PC-3 (cell line): Measurements from ENCODE around the gene HBG2. TPM values are rescaled to one million over a fixed set of nuclear protein-coding genes. Genes with fewer than 3 reads are reported as not detected.

Source experiments
- ATAC-seq: fragments of 200-7000 bp; cut with Tn5 transposase; 2 replicates; pipeline ENCODE4 v1.9.1; 2020; ENCODE audit warnings: mild to moderate bottlenecking, moderate library complexity
- BruUV-seq: library from RNA; stranded (reverse); fragments of 400-500 nt; replicated peaks from 2 replicates; lab custom pipeline; 2021; lab: Mats Ljungman, UMichigan
- CTCF ChIA-PET: fragments of 300-600 bp; sonication (Branson Sonifier 250); formaldehyde crosslinking; loops from one replicate; lab custom pipeline; 2022; ENCODE audit warnings: antibody characterized with exemption; lab: Charles Lee
- POLR2A ChIA-PET: fragments of 300-600 bp; sonication (Branson Sonifier 250); formaldehyde crosslinking; loops from one replicate; lab custom pipeline; 2022; ENCODE audit warnings: antibody characterized with exemption; ENCODE audit not compliant: unreplicated experiment; lab: Charles Lee
- DNase-seq: peaks from one replicate; pipeline ENCODE4 v3.0.0-alpha.2; 2015
- H2AFZ ChIP-seq: fragments of 300-600 bp; sonication (generic); 2 replicates; pipeline ENCODE4 v1.6.0; 2016; ENCODE audit warnings: antibody characterized with exemption, low read length
- H3F3A ChIP-seq: fragments of 300-600 bp; sonication (generic); one replicate; pipeline ENCODE4 v1.6.0; 2017; ENCODE audit warnings: antibody characterized with exemption, low read length, control low read depth, mild to moderate bottlenecking; ENCODE audit not compliant: unreplicated experiment
- H3K27ac ChIP-seq: fragments of 300-600 bp; sonication (generic); 2 replicates; pipeline ENCODE4 v1.5.1; 2016; ENCODE audit warnings: mild to moderate bottlenecking, low read length
- H3K27me3 ChIP-seq: fragments of 300-600 bp; sonication (generic); 2 replicates; pipeline ENCODE4 v1.6.1; 2016; ENCODE audit warnings: low read length, mixed read lengths
- H3K36me3 ChIP-seq: fragments of 300-600 bp; sonication (generic); 2 replicates; pipeline ENCODE4 v1.6.1; 2016; ENCODE audit warnings: low read depth, mixed run types, low read length, mixed read lengths
- H3K4me1 ChIP-seq: fragments of 300-600 bp; sonication (generic); 2 replicates; pipeline ENCODE4 v1.5.1; 2016; ENCODE audit warnings: low read length; ENCODE audit not compliant: insufficient read depth
- H3K4me2 ChIP-seq: fragments of 300-600 bp; sonication (generic); 2 replicates; pipeline ENCODE4 v1.6.0; 2016; ENCODE audit warnings: low read length
- H3K4me3 ChIP-seq: fragments of 300-600 bp; sonication (generic); 2 replicates; pipeline ENCODE4 v1.5.1; 2016; ENCODE audit warnings: mild to moderate bottlenecking, low read length, mixed read lengths
- H3K79me2 ChIP-seq: fragments of 300-600 bp; sonication (generic); 2 replicates; pipeline ENCODE4 v1.6.1; 2017; ENCODE audit warnings: low read length, mixed read lengths
- H3K9ac ChIP-seq: fragments of 300-600 bp; sonication (generic); 2 replicates; pipeline ENCODE4 v1.6.0; 2016; ENCODE audit warnings: mild to moderate bottlenecking, low read length
- H3K9me2 ChIP-seq: fragments of 300-600 bp; sonication (generic); replicated peaks from 2 replicates; pipeline ENCODE4 v1.6.1; 2016; ENCODE audit warnings: mixed run types, low read length, mixed read lengths
- H3K9me3 ChIP-seq: fragments of 300-600 bp; sonication (generic); 2 replicates; pipeline ENCODE4 v1.6.1; 2016; ENCODE audit warnings: low read length, mixed read lengths
- H4K20me1 ChIP-seq: fragments of 300-600 bp; sonication (generic); 2 replicates; pipeline ENCODE4 v1.6.1; 2016; ENCODE audit warnings: low read length, mixed read lengths
- CTCF ChIP-seq: fragments of 300-600 bp; sonication (generic); conservative IDR thresholded peaks from 2 replicates; pipeline ENCODE4 v1.5.1; 2017; ENCODE audit warnings: antibody characterized with exemption, low read depth, mild to moderate bottlenecking, low read length
- EZH2 ChIP-seq: fragments of 300-600 bp; sonication (generic); IDR thresholded peaks from one replicate; pipeline ENCODE4 v1.6.1; 2017; ENCODE audit warnings: antibody characterized with exemption, mild to moderate bottlenecking, low read length; ENCODE audit not compliant: unreplicated experiment
- EZH2phosphoT487 ChIP-seq: fragments of 300-600 bp; sonication (generic); IDR thresholded peaks from 2 replicates; pipeline ENCODE4 v1.6.1; 2018; ENCODE audit warnings: mild to moderate bottlenecking, antibody characterized with exemption, low read length, borderline replicate concordance
- intact Hi-C: fragments of 100-400 bp; cut with micrococcal nuclease; formaldehyde crosslinking; loops from 2 replicates; pipeline ENCODE4 v1.9.0; 2023
- total RNA-seq: library from RNA; depleted of rRNA; stranded (reverse); fragments of >200 nt; gene quantifications from 2 replicates; pipeline ENCODE4 v1.2.3, GENCODE V29; 2014

The HBG2 gene
- total RNA-seq, 1 experiment from 2014 or later, result not detected

GRCh38 chr11:5252919-5253265 lies 1.7 kb downstream of the HBG2 start:
- H3F3A ChIP-seq, result no peaks in the 10 kb centered on the region
- no TSS peak for BruUV-seq
- H2AFZ ChIP-seq, result no peak overlapping the region
- no peaks in the 10 kb centered on the region for H3K36me3 ChIP-seq
- no peak for DNase-seq
- H3K9me3 ChIP-seq, result no peaks in the 10 kb centered on the region
- TF ChIP-seq EZH2phosphoT487 (no peak), EZH2 (no peak), CTCF (no peak)
- no peak for ATAC-seq
- ChIA-PET POLR2A (no interaction called here), CTCF (no interaction called here)
- no peak overlapping the region for H3K4me3 ChIP-seq
- H3K4me2 ChIP-seq, result no peak overlapping the region
- no peak overlapping the region for H3K9ac ChIP-seq
- no peaks in the 10 kb centered on the region; the same call in 1 of the 2 replicates for H3K27me3 ChIP-seq
- H4K20me1 ChIP-seq, result no peaks in the 10 kb centered on the region
- no peaks in the 10 kb centered on the region for H3K79me2 ChIP-seq
- no peak overlapping the region for H3K27ac ChIP-seq
- intact Hi-C loops, result no loop called here
- no peaks in the 10 kb centered on the region for H3K9me2 ChIP-seq
- no peaks in the 10 kb centered on the region for H3K4me1 ChIP-seq

GRCh38 chr11:5252192-5252918 lies 2.2 kb downstream of the HBG2 start:
- Histone ChIP-seq H3K36me3 (no peaks in the 10 kb centered on the region), H3K4me1 (no peaks in the 10 kb centered on the region), H2AFZ (no peak overlapping the region), H3K27ac (no peak overlapping the region), H3F3A (no peaks in the 10 kb centered on the region), H3K9me2 (no peaks in the 10 kb centered on the region), H3K9ac (no peak overlapping the region), H3K4me2 (no peak overlapping the region), H3K79me2 (no peaks in the 10 kb centered on the region), H3K27me3 (no peaks in the 10 kb centered on the region; the same call in 1 of the 2 replicates), H3K9me3 (no peaks in the 10 kb centered on the region), H3K4me3 (no peak overlapping the region), H4K20me1 (no peaks in the 10 kb centered on the region)
- intact Hi-C loops, result no loop called here
- POLR2A ChIA-PET, result no interaction called here
- DNase-seq (no peak), ATAC-seq (no peak)
- no peak for TF ChIP-seq CTCF
- no peak for TF ChIP-seq EZH2phosphoT487
- no peak for TF ChIP-seq EZH2
- no TSS peak for BruUV-seq
- CTCF ChIA-PET, result no interaction called here

GRCh38 chr11:5251746-5252145 lies 2.8 kb downstream of the HBG2 start:
- H3K36me3 ChIP-seq, result no peaks in the 10 kb centered on the region
- no peak overlapping the region for H3K4me3 ChIP-seq
- POLR2A ChIA-PET, result no interaction called here
- no peaks in the 10 kb centered on the region for H4K20me1 ChIP-seq
- DNase-seq (no peak), ATAC-seq (no peak)
- no peak overlapping the region for H3K4me2 ChIP-seq
- no peaks in the 10 kb centered on the region for H3K79me2 ChIP-seq
- H3K27ac ChIP-seq, result no peak overlapping the region
- H2AFZ ChIP-seq, result no peak overlapping the region
- no peak overlapping the region for H3K9ac ChIP-seq
- TF ChIP-seq EZH2phosphoT487, result no peak
- TF ChIP-seq EZH2, result no peak
- TF ChIP-seq CTCF, result no peak
- no peaks in the 10 kb centered on the region for H3K9me2 ChIP-seq
- H3K4me1 ChIP-seq, result no peaks in the 10 kb centered on the region
- H3K27me3 ChIP-seq, result peaks cover 1% of the 10 kb centered on the region
- intact Hi-C loops, result no loop called here
- H3K9me3 ChIP-seq, result no peaks in the 10 kb centered on the region
- H3F3A ChIP-seq, result no peaks in the 10 kb centered on the region
- no TSS peak for BruUV-seq
- CTCF ChIA-PET, result no interaction called here
